Activated CD4-positive, CD25-positive, alpha-beta regulatory T cell treated with anti-CD3 and anti-CD28 coated beads, Interleukin-2, amount 50 U/mL, for 16 hours (primary cell): Measurements from ENCODE around the gene PDE4A.
"Not testable (repeated sequence)": the region's sequence is repeated elsewhere in the genome, so short reads cannot be mapped to it uniquely, and the experiment has no call there.

Source experiments
- DNase-seq: peaks from one replicate; pipeline ENCODE4 v3.0.0-alpha.2; 2020; ENCODE audit warnings: low read depth, low spot score

PDE4A gene

DNA sequence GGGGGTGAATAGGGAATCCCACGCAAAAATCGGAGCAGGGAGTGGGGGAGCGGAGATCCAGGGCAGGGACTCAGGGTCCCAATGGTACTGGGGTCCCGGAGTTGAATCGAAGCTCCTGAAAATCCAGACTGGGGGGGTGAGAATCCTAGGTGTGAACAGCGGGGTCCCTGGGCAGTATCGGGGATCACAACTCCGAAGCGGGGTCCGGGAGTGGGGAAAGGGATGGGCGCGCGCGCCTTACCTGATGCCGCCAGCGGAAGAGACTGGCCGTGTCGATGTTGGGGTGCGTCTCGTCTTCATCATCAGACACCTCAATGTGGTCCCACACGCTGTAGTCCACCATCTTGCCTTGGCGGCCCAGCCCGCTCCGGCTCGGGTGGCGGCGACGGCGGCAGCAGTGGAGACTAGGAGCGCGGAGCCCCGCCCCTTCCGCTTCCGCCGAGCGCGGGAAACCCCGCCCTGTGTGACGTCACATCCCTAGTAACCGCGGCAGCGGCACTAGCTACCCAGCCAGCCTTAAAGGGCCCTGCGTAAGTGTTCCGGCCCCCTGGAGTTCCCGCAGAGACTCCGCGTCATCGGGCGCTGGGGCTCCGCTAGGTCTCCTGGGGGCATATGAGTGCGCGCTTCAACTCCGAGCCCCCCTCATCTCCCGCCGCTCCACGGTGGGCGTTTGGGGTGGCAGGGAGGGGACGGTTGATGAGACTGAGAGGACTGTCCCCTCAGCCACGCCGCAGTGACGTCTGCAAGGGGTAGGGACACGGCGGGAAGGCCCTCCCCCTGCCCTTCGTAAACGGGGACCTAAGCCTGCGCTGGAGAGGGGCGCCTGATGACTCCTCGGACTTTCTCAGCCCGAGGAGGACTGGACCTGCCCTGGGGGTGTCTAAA is 17.0 kb upstream of the PDE4A start, which contains the start of gene CDC37:
Gene CDC37, minus strand, starts transcription at position 406 of the 885 bp plus-strand sequence. Its CDS starts 63 bp downstream, at position 343.
- peak; percentile 92 for DNase-seq

DNA sequence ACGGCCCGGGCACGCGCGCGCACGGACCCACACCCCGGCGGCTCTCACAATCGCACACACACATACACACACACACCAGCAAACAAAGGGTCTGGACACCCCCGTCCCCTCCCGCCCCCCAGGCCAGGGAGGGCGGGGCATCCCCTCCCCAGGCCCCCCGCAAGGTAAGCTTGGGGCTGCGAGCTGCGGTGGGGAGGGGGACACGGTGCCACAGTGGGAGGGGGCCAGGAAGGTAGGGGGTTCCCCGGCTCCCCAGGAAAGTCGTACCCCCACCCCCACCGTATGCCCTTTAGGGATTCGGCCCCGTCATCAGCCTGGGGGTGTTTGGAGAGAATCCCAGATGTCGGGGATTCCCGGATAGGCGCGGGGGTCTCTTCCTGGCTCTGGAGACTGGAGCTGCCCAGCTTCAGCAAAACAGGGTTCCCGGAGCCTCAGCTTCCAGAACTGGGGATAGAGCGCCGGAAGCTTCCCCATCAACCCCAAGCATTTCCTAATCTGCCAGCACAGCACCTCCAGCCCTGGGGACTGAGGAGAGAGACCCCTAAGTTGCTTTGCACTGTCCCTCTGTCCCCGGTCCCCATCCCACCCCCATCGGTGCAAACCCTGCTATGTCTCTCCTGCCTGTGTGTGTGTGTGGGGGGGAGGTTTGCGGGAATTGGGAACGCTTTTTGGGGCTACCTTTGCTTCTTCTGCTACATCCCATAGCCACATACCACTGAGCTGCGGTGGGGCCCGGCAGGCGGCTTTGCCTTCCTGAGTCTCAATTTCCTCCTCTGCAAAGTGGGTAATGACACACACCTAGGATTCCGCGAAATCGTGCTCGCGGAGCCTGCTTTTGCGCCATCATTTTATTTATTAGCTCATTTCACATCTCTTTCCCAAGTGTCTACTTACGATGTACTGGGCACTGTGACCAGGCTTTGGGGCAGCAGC is 15.2 kb upstream of the PDE4A start:
- no peak for DNase-seq

DNA sequence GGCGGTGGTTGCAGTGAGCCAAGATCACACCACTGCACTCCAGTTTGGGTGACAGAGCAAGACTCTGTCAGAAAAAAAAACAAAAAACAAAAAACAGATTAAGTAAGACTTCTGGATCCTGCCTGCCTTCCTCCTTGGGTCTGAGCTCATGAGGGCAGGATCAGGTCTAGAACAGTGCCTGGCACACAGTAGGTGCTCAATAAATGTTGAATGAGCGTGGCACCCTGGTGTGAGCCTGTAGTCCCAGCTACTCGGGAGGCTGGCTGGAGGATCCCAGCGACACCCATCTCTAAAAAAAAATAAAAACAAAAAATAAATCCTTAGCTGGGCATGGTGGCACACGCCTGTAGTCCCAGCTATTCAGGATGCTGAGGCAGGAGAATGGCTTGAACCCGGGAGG is 14.1 kb upstream of the PDE4A start:
- no peak for DNase-seq

DNA sequence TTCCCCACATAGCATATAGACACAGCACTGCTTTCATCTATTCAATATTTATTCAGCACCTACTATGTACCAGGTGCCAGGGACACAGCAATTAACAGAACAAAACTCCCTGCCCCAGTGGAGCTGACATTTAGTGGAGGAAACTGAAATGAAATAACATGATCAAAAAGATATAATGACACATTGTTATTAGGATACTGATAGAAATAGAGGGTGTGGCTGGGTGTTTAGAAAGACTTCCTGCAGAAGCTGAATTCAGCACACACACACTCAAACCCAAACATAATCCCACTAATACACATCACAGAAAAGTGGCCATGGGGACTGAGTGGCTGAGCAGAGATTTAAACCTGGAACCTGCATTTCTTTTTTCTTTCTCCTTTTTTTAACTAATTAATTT is 13.2 kb upstream of the PDE4A start:
- no peak for DNase-seq

DNA sequence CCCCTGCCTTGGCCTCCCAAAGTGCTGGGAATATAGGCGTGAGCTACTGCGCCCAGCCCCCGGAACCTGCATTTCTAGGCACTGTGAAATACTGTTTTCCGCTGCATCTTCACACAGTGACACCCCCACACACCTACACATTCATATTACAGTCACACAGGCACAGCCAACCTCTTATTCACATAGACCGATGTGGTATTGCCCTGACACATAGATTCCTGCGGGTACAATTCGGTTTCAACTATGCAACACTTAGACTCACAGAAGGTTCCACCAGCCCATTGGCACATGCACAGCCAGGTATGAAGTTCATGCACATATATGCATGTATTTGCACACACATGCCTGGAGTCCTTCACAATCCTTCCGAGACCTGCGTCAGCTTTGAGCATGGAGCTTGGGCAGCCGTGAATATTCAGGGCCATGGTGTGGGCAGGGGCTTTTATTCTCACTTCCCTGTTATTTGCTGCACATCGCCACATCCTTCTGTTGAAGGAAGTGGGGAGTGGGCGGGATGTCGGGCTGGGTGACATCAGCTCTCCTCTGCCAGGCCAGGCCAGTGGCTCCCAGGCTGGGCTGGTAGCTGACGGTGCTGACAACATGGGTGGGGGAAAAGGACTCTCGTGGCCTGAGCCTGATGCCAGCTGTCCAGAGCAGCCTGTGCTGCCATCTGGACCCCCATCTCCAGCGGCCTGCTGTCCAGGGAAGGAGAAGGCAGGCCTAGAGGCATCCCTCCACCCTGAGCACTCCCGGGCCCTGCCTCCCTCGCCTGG is 11.6 kb upstream of the PDE4A start:
- DNase-seq = no peak

DNA sequence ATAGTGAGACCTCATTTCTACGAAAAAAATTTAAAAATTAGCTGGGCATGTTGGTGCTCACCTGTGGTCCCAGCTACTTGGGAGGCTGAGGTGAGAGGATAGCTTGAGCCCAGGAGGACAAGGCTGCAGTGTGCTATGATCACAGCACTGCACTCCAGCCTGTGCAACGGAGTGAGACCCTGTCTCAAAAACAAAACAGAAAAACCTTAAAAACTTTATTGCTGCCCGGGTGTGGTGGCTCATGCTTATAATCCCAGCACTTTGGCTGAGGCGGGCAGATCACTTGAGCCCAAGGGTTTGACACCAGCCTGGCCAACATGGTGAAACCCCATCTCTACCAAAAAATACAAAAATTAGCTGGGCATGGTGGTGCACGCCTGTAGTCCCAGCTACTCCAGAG is 9.1 kb upstream of the PDE4A start:
- not testable (repeated sequence) for DNase-seq

DNA sequence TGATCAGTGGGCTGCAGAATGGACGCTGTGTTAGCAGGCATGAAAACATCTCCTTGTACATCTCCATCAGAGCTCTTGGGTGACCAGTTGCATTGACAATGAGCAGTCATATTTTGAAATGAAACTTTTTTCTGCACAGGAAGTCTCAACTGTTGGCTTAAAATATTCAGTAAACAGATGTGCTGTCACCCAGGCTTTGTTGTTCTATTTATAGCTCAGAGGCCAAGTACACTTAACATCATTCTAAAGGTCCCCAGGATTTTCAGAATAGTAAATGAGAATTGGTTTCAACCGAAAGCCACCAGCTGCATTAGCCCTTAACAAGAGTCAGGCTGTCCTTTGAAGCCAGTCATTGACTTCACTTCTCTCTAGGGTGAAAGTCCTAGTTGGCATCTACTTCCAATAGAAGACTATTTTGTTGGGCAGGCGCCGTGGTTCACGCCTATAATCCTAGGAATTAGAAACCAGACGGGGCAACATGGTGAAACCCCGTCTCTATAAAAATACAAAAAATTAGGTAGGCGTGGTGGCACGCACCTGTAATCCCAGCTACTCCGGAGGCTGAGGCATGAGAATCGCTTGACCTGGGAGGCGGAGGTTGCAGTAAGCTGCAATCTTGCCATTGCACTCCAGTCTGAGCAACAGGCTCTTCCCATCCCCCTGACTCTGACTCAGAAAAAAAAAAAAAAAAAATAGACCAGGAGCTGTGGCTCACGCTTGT is 7.9 kb upstream of the PDE4A start:
- no peak for DNase-seq

DNA sequence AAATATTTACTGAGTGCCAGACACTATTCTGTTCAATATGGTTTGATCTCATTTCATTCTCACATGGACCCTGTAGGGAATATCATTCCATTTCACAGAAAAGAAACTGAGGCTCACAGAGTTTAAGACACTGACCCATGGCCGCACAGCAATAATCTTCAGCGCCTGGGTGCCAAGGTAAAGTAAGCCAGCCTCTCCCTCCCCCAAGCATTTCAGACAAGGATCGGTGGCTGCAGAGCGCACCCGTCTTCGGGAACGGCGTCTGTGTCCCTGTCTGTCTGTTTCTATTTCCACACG is 4.3 kb upstream of the PDE4A start:
- no peak for DNase-seq

DNA sequence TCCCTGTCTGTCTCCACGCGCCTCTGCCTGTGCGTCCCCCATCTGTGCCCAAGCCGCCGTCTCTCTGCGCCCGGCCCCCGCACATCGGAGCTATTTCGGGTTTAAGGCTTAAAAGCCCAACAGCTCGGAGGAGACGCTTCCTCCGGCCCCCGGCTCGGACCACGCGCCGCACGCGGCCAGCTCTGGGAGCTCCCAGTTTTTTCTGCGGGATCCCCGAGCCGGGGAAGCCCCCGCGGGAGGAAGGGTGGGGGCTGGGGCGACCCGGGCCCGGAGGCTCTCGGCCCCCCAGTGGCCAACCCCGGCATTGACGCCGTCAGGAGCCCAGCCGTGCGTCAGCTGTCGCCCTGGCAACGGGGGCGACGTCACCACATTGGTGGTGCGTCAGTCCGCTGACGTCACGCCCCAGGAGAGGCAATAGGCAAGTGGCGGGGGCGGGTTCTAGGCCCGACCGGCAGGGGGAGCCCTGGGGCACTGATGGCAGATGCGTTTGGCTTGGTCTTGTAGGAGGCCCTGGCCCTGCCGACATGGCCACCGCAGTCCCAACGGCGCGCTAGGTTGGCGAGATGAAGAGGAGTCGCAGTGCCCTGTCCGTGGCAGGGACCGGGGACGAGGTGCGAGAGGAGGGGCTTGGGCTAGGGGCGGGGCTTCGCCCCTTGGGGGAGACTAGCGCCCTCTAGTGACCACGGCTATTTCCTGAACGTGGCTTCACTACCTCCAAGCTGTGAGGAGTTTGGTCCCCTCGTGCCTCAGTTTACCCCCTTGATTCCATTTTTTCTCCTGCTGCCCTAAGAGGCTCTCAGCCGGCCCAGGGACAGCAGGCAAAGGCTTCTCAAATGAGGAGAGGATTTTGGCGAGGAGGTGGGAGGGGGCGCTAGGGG is 3.7 kb upstream of the PDE4A start:
- DNase-seq = peak; percentile 90

DNA sequence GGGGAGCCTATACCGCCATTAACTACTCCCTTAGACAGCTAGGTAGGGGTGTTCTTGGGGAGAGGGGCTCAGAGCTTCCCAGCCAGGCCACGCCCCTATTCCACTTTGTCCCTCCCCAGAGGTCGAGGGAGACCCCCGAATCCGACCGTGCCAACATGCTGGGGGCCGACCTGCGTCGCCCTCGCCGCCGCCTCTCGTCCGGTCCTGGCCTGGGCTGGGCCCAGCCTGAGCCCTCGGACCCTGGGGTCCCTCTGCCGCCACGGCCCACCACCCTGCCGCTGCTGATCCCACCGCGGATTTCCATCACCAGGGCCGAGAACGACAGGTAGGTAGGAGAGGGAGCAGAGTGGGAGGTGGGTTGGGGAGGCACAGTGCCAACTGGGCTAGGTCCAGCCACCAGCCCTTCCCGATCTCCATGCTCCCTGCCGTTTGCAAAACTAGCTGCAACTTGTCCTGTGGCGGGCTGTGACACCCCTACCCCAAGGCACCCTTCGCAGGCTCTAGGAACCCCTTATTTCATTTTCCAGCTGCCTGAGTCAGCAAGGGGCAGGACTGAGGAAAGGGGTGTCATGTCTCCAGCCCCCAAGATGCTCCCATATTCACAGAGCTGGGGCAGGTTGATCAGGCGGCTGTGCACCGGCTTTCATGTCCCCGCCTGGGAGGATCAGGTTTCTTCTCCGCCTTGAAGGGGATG is 2.6 kb upstream of the PDE4A start:
- no peak for DNase-seq

DNA sequence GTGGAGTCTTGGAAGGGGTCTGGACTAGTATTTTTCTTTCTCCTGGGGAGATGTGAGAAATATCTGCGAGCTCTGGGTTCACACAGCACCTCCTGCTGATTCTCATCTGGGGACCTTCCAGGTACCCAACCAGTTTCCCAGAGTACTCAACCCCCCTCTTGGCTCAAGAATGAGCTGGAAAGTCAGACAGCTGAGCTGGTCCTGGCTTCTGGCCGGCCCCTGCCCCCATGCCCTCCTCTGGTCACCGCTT is 2.2 kb upstream of the PDE4A start:
- no peak for DNase-seq

DNA sequence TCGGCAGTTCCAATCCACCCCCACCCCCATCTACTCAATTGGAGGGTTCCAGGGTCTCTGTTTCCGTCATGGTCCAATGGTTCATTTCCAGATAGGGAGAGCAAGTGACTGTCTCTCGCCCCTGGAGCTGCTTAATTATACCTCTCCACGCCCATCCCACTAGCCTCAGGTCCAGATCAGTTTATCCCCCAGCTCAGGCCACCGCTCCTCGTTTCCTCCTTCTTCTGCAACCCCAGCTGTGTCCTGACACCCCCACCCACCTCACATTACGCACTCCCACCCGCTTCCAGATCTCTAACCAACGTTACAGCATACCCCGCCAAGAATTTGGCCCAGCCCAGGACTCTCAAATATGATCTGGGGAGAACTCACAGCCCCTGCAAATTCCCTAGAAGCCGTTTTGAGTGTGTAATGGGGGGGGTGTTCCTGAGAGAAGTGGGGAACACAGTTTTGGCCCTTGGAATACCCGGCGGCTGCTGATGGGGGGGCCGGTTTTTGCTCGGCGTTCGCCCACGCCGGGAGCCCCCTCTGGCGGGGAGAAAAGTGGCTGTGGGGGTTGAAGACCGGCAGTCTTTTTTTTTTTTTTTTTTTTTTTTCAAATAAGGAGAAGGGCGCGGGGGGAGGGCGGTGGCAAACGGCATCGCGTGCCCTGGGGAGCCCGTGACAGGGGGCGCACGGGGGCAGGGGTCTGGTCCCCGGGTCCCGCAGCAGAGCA is 1.7 kb upstream of the PDE4A start:
- DNase-seq = no peak

DNA sequence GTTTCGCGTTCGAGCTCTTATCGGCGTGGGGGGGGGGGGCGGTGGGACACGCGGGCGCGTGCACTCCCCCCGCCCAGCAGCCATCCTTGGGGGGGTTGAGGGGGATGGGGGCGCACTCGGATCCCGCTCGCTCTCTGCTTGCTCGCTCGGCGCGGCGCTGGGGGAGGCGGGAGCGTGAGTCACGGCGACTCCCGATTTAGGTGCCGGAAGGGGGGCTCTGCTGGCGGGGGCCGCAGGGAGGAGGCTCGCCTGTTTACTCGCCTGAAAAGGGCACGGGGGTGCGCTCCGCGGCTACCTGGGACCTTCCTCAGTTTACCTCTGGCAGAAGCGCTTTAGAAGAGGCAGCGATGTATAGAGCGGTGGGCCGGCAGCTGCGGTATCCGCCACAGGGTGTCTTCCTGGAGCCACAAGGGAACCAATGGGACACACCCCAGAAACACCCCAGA is 1.1 kb upstream of the PDE4A start:
- no peak for DNase-seq

DNA sequence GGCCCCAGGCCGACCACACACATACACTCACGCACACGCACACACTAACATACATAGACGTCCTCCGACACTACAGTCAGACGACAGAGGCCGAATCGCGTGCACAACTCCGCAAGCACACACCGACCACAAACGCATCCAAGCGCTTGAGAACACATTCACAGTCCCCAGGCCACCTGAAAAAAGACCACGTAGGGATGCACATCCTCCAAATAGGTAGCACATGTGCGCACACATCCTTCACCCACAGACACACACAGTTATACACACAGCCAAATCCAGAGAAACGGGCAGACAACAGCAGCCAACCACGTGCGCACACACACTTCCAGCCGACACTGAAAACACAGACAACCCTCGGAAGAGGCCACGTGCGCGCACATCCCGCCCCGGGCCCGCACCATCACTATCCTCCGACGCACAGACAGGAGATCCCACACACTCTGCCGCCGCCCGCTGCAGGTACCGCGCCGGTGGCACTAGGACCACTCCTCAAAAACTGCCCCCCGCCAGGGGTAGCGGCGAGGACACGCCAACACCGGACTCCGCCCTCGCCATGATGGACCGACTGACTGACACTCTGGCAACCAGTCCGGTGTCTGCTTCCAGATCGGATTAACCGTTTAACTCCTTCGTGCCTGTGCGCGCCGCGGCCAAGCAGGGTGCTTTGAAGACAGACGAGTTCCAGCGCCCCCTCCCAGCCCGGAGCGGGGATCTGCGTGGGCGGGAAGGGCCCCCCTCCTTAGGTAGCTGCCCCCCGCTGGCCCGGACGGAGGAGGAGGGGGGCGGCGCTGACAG is 493 bp upstream of the PDE4A start:
- no peak for DNase-seq

DNA sequence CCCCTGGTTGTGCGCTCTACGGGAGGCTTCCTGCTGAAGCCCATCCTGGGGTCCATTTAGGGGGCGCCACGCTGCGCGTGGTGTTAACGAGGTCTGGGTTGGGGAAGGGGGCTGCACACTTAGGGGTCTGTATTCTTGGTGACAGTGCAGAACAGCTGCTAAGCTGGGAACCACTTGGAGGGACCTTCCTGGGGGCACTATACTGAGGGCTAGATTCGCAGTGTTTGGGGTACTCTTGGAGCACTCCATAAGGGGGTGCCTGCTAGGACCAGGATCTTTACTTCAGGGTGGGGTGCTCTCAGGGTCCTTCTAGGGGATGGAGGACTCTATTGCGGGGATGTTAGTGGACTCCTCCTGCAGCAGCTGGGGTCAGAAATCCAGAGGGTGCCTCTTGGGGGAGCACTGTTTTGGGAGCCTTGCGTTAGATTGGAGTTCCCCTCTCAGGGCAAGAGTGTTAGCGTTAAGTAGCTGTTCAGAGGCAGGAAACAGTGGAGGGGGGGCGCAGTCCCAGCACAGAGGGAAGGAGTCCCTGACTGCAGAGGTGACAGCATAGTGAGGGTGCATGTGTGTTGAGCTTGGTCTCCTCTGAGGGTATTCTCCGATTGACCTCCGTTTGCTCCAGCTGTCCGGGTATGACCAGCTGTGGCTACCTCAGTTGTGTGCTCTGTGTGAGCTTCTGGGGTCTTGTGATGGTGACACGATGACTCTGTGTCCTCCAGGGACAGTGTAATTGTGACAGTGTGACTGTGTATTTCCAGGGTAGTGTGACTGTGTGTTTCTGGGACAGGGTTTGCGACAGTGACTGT is 1.1 kb downstream of the PDE4A start:
- no peak for DNase-seq

DNA sequence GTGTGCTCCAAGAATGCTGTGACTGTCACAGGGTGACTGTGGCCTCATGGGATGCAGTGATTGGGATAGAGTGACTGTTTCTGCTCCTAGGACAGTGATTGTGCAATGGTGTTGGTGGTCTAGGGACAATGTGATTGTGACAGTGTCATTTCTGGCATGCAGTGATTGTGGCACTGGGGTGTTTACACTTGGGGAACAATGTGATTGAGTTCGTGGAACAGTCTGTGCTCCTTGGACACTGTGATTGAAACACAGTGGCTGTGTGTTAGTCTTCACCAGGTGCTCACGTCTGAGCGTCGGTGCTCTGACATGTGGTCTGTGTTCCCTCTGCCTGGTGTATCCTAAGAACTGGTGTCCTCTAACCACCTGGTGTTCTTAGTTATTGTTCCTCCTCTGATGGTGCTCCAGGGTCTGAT is 1.7 kb downstream of the PDE4A start:
- DNase-seq = no peak

DNA sequence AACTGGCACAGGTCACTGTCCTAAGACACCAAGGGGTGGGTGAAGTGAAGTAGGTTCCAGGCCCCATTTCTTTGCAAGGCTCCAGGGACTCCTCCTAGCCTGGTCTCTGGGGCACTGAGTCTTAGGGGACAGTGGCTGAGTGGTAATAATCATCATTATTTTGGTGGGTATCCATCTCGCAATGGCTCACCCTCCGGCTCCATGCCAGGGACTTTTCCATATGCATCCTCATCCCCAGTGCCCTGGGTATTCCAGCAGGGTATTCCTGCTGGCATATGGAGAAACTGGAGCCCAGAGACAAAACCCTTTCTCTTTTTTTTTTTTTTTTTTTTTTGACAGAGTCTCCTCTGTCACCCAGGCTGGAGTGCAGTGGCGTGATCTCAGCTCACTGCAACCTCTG is 2.5 kb downstream of the PDE4A start:
- no peak for DNase-seq
